HepG2 (cell line): ENCODE results near the gene KAT6B. TPM values are rescaled to one million over a fixed set of nuclear protein-coding genes. Genes with fewer than 3 reads are reported as not detected.

ENCODE experiments used
- ATAC-seq: fragments of 200-7000 bp; cut with Tn5 transposase; 3 replicates; pipeline ENCODE4 v1.9.1; 2020; ENCODE audit warnings: mild to moderate bottlenecking, moderate library complexity
- BruUV-seq: library from RNA; stranded (reverse); fragments of 400-500 nt; replicated peaks from 2 replicates; lab custom pipeline; 2021; lab: Mats Ljungman, UMichigan
- CTCF ChIA-PET: fragments of 300-600 bp; formaldehyde crosslinking; extraction: SDS; loops from one replicate; lab custom pipeline; 2021; ENCODE audit warnings: low total read pairs, inconsistent platforms, low intra/inter-chr PET ratio; lab: Yijun Ruan, JAX
- POLR2A ChIA-PET: fragments of 350-600 bp; sonication (Branson Sonifier 250); formaldehyde crosslinking; loops from one replicate; lab custom pipeline; 2020; ENCODE audit warnings: antibody characterized with exemption, inconsistent platforms; lab: Yijun Ruan, JAX
- DNase-seq: peaks from one replicate; pipeline ENCODE4 v3.0.0-alpha.2; 2015; ENCODE audit warnings: low spot score
- FAIRE-seq: peaks from 3 replicates; lab custom pipeline; 2011; peaks lifted over from hg19 to GRCh38; lab: Jason Lieb, UNC
- H2AFZ ChIP-seq: one replicate; pipeline ENCODE4 v1.6.1; 2011; ENCODE audit warnings: low read length, inconsistent platforms
- H3K27ac ChIP-seq: fragments of 300-600 bp; 3 replicates; pipeline ENCODE4 v1.8.0; 2011; ENCODE audit warnings: mixed run types, mild to moderate bottlenecking, mixed read lengths, low read length, inconsistent platforms; ENCODE audit not compliant: insufficient read depth; ENCODE audit errors: extremely low read length
- H3K27me3 ChIP-seq, 2 experiments: fragments of 200-600 bp in 1 of 2; 2 replicates in 1 of 2; 3 replicates in 1 of 2; pipeline versions ENCODE4 v1.6.0 to v1.8.0; 2011; ENCODE audit warnings: low read length in 2 of 2, mild to moderate bottlenecking in 2 of 2, moderate library complexity in 2 of 2, inconsistent platforms in 1 of 2; ENCODE audit not compliant: insufficient read depth in 2 of 2, control insufficient read depth in 1 of 2
- H3K36me3 ChIP-seq, 2 experiments: fragments of 200-600 bp in 1 of 2; replicated peaks in 1 of 2; 2 replicates in 1 of 2; 3 replicates in 1 of 2; pipeline versions ENCODE4 v1.5.1 to v1.8.0; 2011; ENCODE audit warnings: low read length in 2 of 2, inconsistent platforms in 1 of 2; ENCODE audit not compliant: insufficient read depth in 2 of 2, control insufficient read depth in 1 of 2
- H3K4me1 ChIP-seq: 2 replicates; pipeline ENCODE4 v1.5.1; 2012; ENCODE audit warnings: low read length, inconsistent platforms; ENCODE audit not compliant: insufficient read depth
- H3K4me2 ChIP-seq: 2 replicates; pipeline ENCODE4 v1.6.0; 2011; ENCODE audit warnings: low read depth, low read length, inconsistent platforms
- H3K4me3 ChIP-seq, 3 experiments: fragments of 200-600 bp in 1 of 3; sonication (generic), shearing (Covaris generic) in 1 of 3; replicated peaks in 1 of 3; 2 replicates each; pipeline ENCODE4 v1.5.1; 2011 to 2016; ENCODE audit warnings: low read length in 3 of 3, inconsistent platforms in 2 of 3, low read depth in 2 of 3, mild to moderate bottlenecking in 2 of 3, control low read depth in 1 of 3, mixed read lengths in 1 of 3; ENCODE audit not compliant: insufficient read depth in 1 of 3
- H3K79me2 ChIP-seq: one replicate; pipeline ENCODE4 v1.6.1; 2011; ENCODE audit warnings: low read length, inconsistent platforms; ENCODE audit not compliant: insufficient read depth
- H3K9ac ChIP-seq: 2 replicates; pipeline ENCODE4 v1.6.0; 2011; ENCODE audit warnings: mild to moderate bottlenecking, low read depth, low read length, inconsistent platforms; ENCODE audit not compliant: insufficient read depth
- H3K9me3 ChIP-seq: 2 replicates; pipeline ENCODE4 v1.5.1; 2012; ENCODE audit warnings: mild to moderate bottlenecking, low read length
- H4K20me1 ChIP-seq: 2 replicates; pipeline ENCODE4 v1.6.0; 2011; ENCODE audit warnings: inconsistent platforms, mild to moderate bottlenecking, low read length, moderate library complexity; ENCODE audit not compliant: insufficient read depth
- CEBPG ChIP-seq: IDR thresholded peaks from 2 replicates; pipeline ENCODE4 v1.6.1; 2016
- CTCF ChIP-seq: sonication (generic); formaldehyde crosslinking; IDR thresholded peaks from 2 replicates; pipeline ENCODE4 v1.5.0; 2020; ENCODE audit warnings: mild to moderate bottlenecking, missing genetic modification reagents, moderate library complexity
- FOXA3 ChIP-seq: IDR thresholded peaks from 2 replicates; pipeline ENCODE4 v1.6.1; 2016; ENCODE audit warnings: missing genetic modification reagents, missing compliant biosample characterization
- FOXP1 ChIP-seq, 2 experiments: fragments of 450-650 bp in 1 of 2; IDR thresholded peaks; 2 replicates each; pipeline ENCODE4 v1.6.1; 2017 to 2018; ENCODE audit warnings: antibody characterized with exemption in 1 of 2
- KDM6A ChIP-seq: IDR thresholded peaks from 2 replicates; pipeline ENCODE4 v1.6.1; 2016; ENCODE audit warnings: low read depth
- SYNCRIP ChIP-seq: fragments of 200-400 bp; formaldehyde crosslinking; IDR thresholded peaks from 2 replicates; pipeline ENCODE4 v1.6.1; 2018; ENCODE audit warnings: mild to moderate bottlenecking, low read depth, low read length; ENCODE audit not compliant: insufficient read depth
- TSC22D2 ChIP-seq: sonication (generic); formaldehyde crosslinking; IDR thresholded peaks from 2 replicates; pipeline ENCODE4 v1.5.1; 2020; ENCODE audit warnings: missing genetic modification reagents, mild to moderate bottlenecking, borderline replicate concordance
- ZBTB4 ChIP-seq: sonication (generic); formaldehyde crosslinking; IDR thresholded peaks from 2 replicates; pipeline ENCODE4 v1.4.0; 2020; ENCODE audit warnings: missing genetic modification reagents, mild to moderate bottlenecking, borderline replicate concordance
- ZFX ChIP-seq: sonication (generic); formaldehyde crosslinking; IDR thresholded peaks from 2 replicates; pipeline ENCODE4 v1.4.0; 2020; ENCODE audit warnings: mild to moderate bottlenecking, low read depth, missing genetic modification reagents, moderate library complexity
- ZIK1 ChIP-seq: sonication (generic); formaldehyde crosslinking; IDR thresholded peaks from 2 replicates; pipeline ENCODE4 v1.5.0; 2020; ENCODE audit warnings: mild to moderate bottlenecking, low read depth, missing genetic modification reagents, borderline replicate concordance
- ZNF335 ChIP-seq: sonication (generic); formaldehyde crosslinking; IDR thresholded peaks from 2 replicates; pipeline ENCODE4 v1.4.0; 2020; ENCODE audit warnings: missing genetic modification reagents
- ZNF446 ChIP-seq: sonication (generic); formaldehyde crosslinking; IDR thresholded peaks from 2 replicates; pipeline ENCODE4 v1.5.0; 2020; ENCODE audit warnings: mild to moderate bottlenecking, missing genetic modification reagents
- ZNF451 ChIP-seq: sonication (generic); formaldehyde crosslinking; IDR thresholded peaks from 2 replicates; pipeline ENCODE4 v1.5.0; 2020; ENCODE audit warnings: mild to moderate bottlenecking, missing genetic modification reagents
- ZNF501 ChIP-seq: sonication (generic); formaldehyde crosslinking; IDR thresholded peaks from 2 replicates; pipeline ENCODE4 v1.5.1; 2020; ENCODE audit warnings: mild to moderate bottlenecking, moderate library complexity, missing genetic modification reagents
- WGBS: methylation state at CpG from one replicate; pipeline ENCODE4 v1.1.6; 2017; ENCODE audit warnings: low lambda C conversion rate; 5-methylcytosine and 5-hydroxymethylcytosine counted together
- in situ Hi-C: cut with HindIII; loops from 2 replicates; pipeline ENCODE4 v1.10.0; 2017; ENCODE audit warnings: low pct_unique_long_range_greater_than_20kb; ENCODE audit not compliant: extremely low pct_ligation_motif_present
- intact Hi-C: fragments of 100-400 bp; cut with micrococcal nuclease; formaldehyde crosslinking; loops from one replicate; pipeline ENCODE4 v1.10.0; 2022; ENCODE audit not compliant: unreplicated experiment
- polyA plus RNA-seq, 8 experiments: library from polyadenylated mRNA; depleted of rRNA in 3 of 8; stranded (reverse) in 7 of 8; unstranded in 1 of 8; fragments of >200 nt; fragmentation: Illumina TruSeq in 4 of 8; extraction: Trizol in 4 of 8; gene quantifications; 2 replicates each; pipeline versions ENCODE4 v1.2.1 to v1.2.3, GENCODE V29; 2011 to 2016; ENCODE audit warnings: low read depth in 4 of 8, missing spikeins in 1 of 8, mixed read lengths in 1 of 8; ENCODE audit not compliant: insufficient read depth in 1 of 8
- total RNA-seq, 5 experiments: library from RNA; depleted of rRNA; stranded (reverse); fragments of >200 nt; fragmentation: Illumina TruSeq; extraction: Trizol; gene quantifications; 2 replicates each; pipeline ENCODE4 v1.2.3, GENCODE V29; 2016; ENCODE audit warnings: low read depth in 1 of 5

Gene KAT6B
- total and polyA plus RNA-seq, 2 of the 13 experiments (the other 11 are each of a cell fraction or from before 2014, with no cell fraction given): 3.0 to 9.5 TPM

DNA sequence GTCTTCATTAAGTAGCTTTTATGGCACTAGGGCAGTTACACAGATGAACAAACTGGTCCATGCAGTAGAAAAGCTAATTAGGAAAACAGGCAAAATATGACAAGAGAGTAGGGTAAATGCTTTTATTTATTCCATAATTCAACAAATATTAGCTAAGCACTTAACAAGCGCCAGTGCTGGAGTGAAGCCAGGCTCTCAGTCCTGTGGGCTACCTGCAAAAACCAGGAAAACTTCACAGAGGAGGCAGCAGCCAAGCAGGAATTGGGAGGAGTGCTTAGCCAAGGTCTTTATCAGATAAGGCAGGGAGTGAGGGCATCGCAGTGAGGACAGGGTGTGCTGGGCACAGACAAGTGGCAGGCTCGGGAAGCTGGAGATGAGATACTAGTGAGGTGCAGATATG lies 4.9 kb upstream of the KAT6B start:
- DNase-seq (no peak), FAIRE-seq (no peak), ATAC-seq (no peak)
- TF ChIP-seq ZBTB4: no peak
- TF ChIP-seq ZNF501 (CRISPR knock-in tag): peak; percentile 22; the same call in 1 of the 2 replicates
- no peak for TF ChIP-seq TSC22D2 (CRISPR knock-in tag)
- peak overlapping the region; percentile 49 for H3K27ac ChIP-seq
- ChIA-PET CTCF (no interaction called here), POLR2A (interaction anchor here (0.6 to 1.0 kb wide), 2 partner anchors 73 to 695 kb away, joined by 3 read pairs; no protein-coding TSS in a partner anchor)
- peaks cover 39% of the 10 kb centered on the region for H3K4me1 ChIP-seq
- peak overlapping the region in 1 of 3 experiments; percentile 47; a peak in 2 of 6 replicates for H3K4me3 ChIP-seq
- H3K27me3 ChIP-seq: no peaks in the 10 kb centered on the region
- no TSS peak for BruUV-seq
- H3K79me2 ChIP-seq: no peaks in the 10 kb centered on the region
- H3K36me3 ChIP-seq: no peaks in the 10 kb centered on the region
- 0% methylated on average over 3 of the region's 3 CpGs for WGBS
- H2AFZ ChIP-seq: no peak overlapping the region
- peak overlapping the region; percentile 82 for H3K4me2 ChIP-seq
- H3K9ac ChIP-seq: no peak overlapping the region; the same call in 1 of the 2 replicates
- H3K9me3 ChIP-seq: peaks cover 9% of the 10 kb centered on the region
- in situ Hi-C loops (no loop called here), intact Hi-C loops (loop anchor here (10.0 kb wide), 1 partner anchor 57 kb away; no protein-coding TSS in a partner anchor)
- H4K20me1 ChIP-seq: no peaks in the 10 kb centered on the region

DNA sequence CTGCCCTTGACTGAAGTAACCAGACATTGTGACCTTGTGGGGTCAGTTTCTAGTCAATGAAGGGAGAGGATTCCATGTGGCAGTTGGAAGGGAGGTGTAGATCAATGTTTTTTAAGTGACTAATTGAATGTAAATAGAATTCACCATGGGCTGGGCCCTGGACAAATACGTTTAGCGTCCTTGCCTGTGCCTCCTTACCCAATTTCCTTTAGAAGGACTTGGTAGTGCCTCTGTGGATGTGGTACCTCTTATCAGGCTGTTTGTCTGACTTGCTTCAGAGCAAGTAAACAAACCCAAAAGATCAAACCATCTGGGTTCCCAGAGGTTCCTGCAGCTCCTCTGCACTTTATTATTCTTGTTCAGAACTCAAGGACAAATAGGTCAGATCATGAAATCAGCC lies 4.3 kb upstream of the KAT6B start:
- no peak overlapping the region; the same call in 1 of the 2 replicates for H3K9ac ChIP-seq
- intact Hi-C loops: loop anchor here (10.0 kb wide), 1 partner anchor 57 kb away; no protein-coding TSS in a partner anchor
- TF ChIP-seq ZNF335 (CRISPR knock-in tag) (peak; percentile 32; the same call in 1 of the 2 replicates), CEBPG (CRISPR knock-in tag) (peak; percentile 55), CTCF (CRISPR knock-in tag) (no peak), ZFX (0 out of 2 replicates have a peak, but pooled peaks have one; percentile 25), KDM6A (CRISPR knock-in tag) (0 out of 2 replicates have a peak, but pooled peaks have one; percentile 15), FOXP1 (IDR thresholded peaks at IDR 0.05) (no peak), FOXP1 (CRISPR knock-in tag; IDR thresholded peaks at IDR 0.05) (peak; percentile 86), ZNF446 (no peak), ZIK1 (CRISPR knock-in tag) (no peak), SYNCRIP (no peak), ZNF451 (CRISPR knock-in tag) (no peak), FOXA3 (CRISPR knock-in tag) (peak; percentile 88)

More for the DNA sequence above, 4.3 kb upstream of the KAT6B start:
- peak overlapping the region; percentile 49 for H3K27ac ChIP-seq
- POLR2A ChIA-PET: interaction anchor here (0.6 to 1.0 kb wide), 2 partner anchors 74 to 696 kb away, joined by 3 read pairs; no protein-coding TSS in a partner anchor
- peak; percentile 88 for FAIRE-seq
- BruUV-seq: no TSS peak
- H4K20me1 ChIP-seq: no peaks in the 10 kb centered on the region
- H2AFZ ChIP-seq: no peak overlapping the region
- H3K27me3 ChIP-seq: no peaks in the 10 kb centered on the region
- no peak overlapping the region for H3K4me3 ChIP-seq
- peaks cover 1% of the 10 kb centered on the region for H3K79me2 ChIP-seq
- CTCF ChIA-PET: no interaction called here
- peaks cover 40% of the 10 kb centered on the region for H3K4me1 ChIP-seq
- peak; percentile 5 for ATAC-seq
- peaks cover 4% of the 10 kb centered on the region for H3K9me3 ChIP-seq
- H3K4me2 ChIP-seq: peak overlapping the region; percentile 82
- no peaks in the 10 kb centered on the region for H3K36me3 ChIP-seq
- DNase-seq: peak; percentile 91
- in situ Hi-C loops: no loop called here
- 0% methylated on average over 2 of the region's 2 CpGs for WGBS
